Stimulated activated CD8-positive, alpha-beta memory T cell treated with anti-CD3 and anti-CD28 coated beads, Interleukin-15, amount 100 ng/mL, for 4 hours (primary cell): ENCODE data around the gene CARD19.

Experiments used
- DNase-seq, 2 donors: peaks; one replicate each; pipeline ENCODE4 v3.0.0-alpha.2; 2020; ENCODE audit warnings: low read depth in 2 of 2

Gene CARD19

GRCh38 chr9:93155716-93156474, 59.9 kb downstream of the CARD19 start:
- DNase-seq = no peak

GRCh38 chr9:93156475-93157008, 60.5 kb downstream of the CARD19 start:
- DNase-seq = no peak

- peak; percentile 35 to 37 for DNase-seq
Observed at GRCh38 chr9:93159601-93160471, 63.8 kb downstream of the CARD19 start.

- DNase-seq = no peak
Observed at GRCh38 chr9:93161786-93162562, 66.0 kb downstream of the CARD19 start.
